ENCODE data around the gene COL6A6.

COL6A6 gene, protein sequence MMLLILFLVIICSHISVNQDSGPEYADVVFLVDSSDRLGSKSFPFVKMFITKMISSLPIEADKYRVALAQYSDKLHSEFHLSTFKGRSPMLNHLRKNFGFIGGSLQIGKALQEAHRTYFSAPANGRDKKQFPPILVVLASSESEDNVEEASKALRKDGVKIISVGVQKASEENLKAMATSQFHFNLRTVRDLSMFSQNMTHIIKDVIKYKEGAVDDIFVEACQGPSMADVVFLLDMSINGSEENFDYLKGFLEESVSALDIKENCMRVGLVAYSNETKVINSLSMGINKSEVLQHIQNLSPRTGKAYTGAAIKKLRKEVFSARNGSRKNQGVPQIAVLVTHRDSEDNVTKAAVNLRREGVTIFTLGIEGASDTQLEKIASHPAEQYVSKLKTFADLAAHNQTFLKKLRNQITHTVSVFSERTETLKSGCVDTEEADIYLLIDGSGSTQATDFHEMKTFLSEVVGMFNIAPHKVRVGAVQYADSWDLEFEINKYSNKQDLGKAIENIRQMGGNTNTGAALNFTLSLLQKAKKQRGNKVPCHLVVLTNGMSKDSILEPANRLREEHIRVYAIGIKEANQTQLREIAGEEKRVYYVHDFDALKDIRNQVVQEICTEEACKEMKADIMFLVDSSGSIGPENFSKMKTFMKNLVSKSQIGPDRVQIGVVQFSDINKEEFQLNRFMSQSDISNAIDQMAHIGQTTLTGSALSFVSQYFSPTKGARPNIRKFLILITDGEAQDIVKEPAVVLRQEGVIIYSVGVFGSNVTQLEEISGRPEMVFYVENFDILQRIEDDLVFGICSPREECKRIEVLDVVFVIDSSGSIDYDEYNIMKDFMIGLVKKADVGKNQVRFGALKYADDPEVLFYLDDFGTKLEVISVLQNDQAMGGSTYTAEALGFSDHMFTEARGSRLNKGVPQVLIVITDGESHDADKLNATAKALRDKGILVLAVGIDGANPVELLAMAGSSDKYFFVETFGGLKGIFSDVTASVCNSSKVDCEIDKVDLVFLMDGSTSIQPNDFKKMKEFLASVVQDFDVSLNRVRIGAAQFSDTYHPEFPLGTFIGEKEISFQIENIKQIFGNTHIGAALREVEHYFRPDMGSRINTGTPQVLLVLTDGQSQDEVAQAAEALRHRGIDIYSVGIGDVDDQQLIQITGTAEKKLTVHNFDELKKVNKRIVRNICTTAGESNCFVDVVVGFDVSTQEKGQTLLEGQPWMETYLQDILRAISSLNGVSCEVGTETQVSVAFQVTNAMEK (N-terminal part only)

DNA sequence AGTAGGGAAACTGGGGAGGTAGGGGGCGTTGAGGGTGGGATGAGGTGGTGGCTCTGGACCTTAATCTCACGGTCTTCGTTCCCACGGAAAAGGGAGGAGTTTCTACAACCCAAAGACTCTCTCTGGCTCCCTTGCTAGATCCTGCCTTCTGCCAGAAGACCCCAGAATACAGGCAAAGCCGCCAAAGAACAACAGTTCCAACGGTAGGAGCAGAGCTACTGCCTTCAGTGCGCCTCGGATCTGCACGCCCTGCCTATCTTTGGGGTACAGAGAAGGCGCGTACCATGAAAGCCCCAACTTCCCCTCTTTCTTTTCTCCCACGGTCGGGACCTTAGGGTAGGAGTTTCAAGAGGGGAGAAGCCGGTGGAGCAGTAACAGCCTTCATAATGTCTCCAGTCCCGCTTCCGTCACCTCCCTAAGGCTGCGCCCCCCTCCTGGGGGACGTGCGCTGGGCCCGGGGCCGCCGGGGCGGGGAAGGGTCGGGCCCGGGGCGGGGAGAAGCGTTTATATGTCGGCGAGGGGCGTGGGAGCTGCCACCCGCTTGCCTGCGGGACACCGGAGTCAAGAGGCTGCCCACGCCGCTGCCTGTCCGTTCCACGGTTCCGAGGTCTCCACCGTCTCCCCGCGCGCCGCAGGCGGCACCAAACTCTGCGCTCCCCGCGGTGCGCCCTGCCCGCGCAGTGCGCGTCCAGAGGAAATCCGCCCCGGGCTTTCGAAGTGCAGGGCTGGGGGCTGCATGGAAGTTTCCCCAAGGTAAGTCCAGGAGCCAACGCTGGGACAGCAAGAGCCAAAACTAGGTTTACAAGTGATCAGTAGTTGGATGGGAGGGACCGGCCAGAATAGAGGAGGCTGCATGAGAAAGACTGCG is at the start of gene COL6A6:
Gene COL6A6, plus strand, starts transcription at position 533 of the 868 bp plus-strand sequence. CDS start 43,188 bp downstream, outside the sequence.
- no peak within 1 kb of the TSS for H3K9ac ChIP-seq (ENCODE audit: low read length)
- H3K27ac ChIP-seq (ENCODE audit: low read length), result no peak within 1 kb of the TSS
- H3K4me1 ChIP-seq (ENCODE audit: control insufficient read depth, low read depth, low read length), result peaks cover 3% of the 10 kb centered on the region
- no peaks in the 10 kb centered on the region for H3K9me3 ChIP-seq (ENCODE audit: control insufficient read depth, low read depth, low read length)
- peak within 1 kb of the TSS; percentile 73 for H3K4me3 ChIP-seq (ENCODE audit: low read length)
- H3K36me3 ChIP-seq (ENCODE audit: control insufficient read depth, low read depth, low read length), result no peaks in the 10 kb centered on the region
- peaks cover 34% of the 10 kb centered on the region for H3K27me3 ChIP-seq (ENCODE audit: control insufficient read depth, insufficient read depth, low read length)

DNA sequence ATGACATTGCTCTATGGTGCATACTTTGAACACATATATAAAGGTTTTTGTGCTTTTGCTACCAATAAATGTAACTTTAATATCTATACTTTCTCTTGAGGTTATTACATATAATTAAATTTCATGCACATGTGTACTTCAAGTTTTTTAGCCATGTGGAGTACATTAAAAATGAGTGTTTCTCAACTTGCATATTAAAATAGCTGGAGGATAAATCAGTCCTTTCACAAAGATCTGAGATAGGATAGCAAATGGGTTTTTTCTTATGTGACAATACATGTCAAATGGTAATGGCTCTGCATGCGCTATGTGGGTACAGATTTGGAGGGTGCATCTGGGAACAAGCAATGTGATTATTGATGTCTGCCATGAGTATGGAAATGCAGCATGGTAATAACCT is 48.7 kb upstream of the COL6A6 start:
- Histone ChIP-seq H3K4me1 (ENCODE audit: control insufficient read depth, low read depth, low read length) (no peaks in the 10 kb centered on the region), H3K4me3 (ENCODE audit: low read length) (no peak overlapping the region), H3K36me3 (ENCODE audit: control insufficient read depth, low read depth, low read length) (no peaks in the 10 kb centered on the region), H3K27me3 (ENCODE audit: control insufficient read depth, insufficient read depth, low read length) (no peaks in the 10 kb centered on the region), H3K27ac (ENCODE audit: low read length) (no peak overlapping the region), H3K9me3 (ENCODE audit: control insufficient read depth, low read depth, low read length) (no peaks in the 10 kb centered on the region), H3K9ac (ENCODE audit: low read length) (no peak overlapping the region)

DNA sequence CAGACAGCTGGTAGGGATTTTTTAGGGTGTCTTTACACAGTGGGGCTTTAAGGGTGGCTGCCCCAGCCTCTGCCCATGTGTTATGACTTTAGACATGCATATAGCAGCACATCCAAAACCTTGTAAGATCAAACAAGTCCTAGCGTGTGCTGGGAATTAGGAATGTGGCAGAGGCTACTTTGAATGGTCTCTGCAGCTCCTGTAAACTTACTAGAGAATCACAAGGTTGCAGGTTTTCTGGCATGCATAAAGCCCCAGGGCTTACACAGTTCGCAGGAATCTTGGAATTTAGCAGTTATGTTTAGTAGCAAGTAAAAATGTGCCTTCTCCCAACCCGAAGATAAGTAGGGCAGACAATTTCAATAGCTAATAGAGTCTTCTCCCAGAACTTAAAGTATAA is 46.9 kb upstream of the COL6A6 start:
- Histone ChIP-seq H3K36me3 (ENCODE audit: control insufficient read depth, low read depth, low read length) (no peaks in the 10 kb centered on the region), H3K9ac (ENCODE audit: low read length) (no peak overlapping the region), H3K27me3 (ENCODE audit: control insufficient read depth, insufficient read depth, low read length) (no peaks in the 10 kb centered on the region), H3K4me3 (ENCODE audit: low read length) (no peak overlapping the region), H3K27ac (ENCODE audit: low read length) (no peak overlapping the region), H3K9me3 (ENCODE audit: control insufficient read depth, low read depth, low read length) (no peaks in the 10 kb centered on the region), H3K4me1 (ENCODE audit: control insufficient read depth, low read depth, low read length) (no peaks in the 10 kb centered on the region)

DNA sequence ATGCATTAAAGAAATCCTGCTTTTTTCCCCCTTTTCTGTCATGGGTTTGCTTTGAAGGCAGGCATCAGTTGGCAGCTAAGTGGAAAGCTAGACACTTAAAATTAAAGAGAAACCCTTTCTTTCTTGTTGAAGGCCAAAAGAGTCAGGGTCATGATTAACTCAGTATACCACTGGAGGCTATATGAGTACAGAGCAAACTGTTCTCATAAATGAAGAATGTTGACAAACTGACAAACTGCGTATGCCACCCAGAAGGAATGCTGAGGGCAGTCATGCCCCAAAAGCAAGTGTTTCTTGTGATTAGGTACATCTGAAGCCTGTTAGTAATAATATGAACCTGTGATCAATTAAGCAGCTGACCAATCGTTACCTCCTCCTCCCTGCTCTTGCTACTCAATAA is 43.6 kb upstream of the COL6A6 start:
- Histone ChIP-seq H3K9me3 (ENCODE audit: control insufficient read depth, low read depth, low read length) (no peaks in the 10 kb centered on the region), H3K4me3 (ENCODE audit: low read length) (no peak overlapping the region), H3K27me3 (ENCODE audit: control insufficient read depth, insufficient read depth, low read length) (no peaks in the 10 kb centered on the region), H3K4me1 (ENCODE audit: control insufficient read depth, low read depth, low read length) (no peaks in the 10 kb centered on the region), H3K36me3 (ENCODE audit: control insufficient read depth, low read depth, low read length) (no peaks in the 10 kb centered on the region), H3K9ac (ENCODE audit: low read length) (no peak overlapping the region), H3K27ac (ENCODE audit: low read length) (no peak overlapping the region)

DNA sequence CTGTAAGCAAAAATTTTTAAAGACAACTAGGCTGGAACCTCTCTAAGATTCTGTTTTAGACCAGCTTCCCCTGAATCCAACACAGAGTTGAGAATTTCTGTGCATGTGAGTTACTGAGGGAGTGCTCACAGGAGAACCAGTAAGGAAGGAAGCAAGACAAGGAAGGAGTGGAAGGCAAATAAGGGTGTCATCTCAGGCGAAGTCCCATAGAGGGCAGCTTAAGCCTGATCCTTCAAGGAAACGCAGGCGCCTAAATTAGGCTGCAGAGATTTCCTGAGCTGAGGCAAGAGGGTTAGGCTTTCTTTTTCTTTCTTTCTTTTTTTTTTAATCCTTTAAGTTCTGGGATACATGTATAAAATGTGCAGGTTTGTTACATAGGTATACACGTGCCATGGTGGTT is 36.2 kb upstream of the COL6A6 start:
- H3K36me3 ChIP-seq (ENCODE audit: control insufficient read depth, low read depth, low read length), result no peaks in the 10 kb centered on the region
- no peaks in the 10 kb centered on the region for H3K4me1 ChIP-seq (ENCODE audit: control insufficient read depth, low read depth, low read length)
- no peaks in the 10 kb centered on the region for H3K9me3 ChIP-seq (ENCODE audit: control insufficient read depth, low read depth, low read length)
- no peaks in the 10 kb centered on the region for H3K27me3 ChIP-seq (ENCODE audit: control insufficient read depth, insufficient read depth, low read length)
- H3K9ac ChIP-seq (ENCODE audit: low read length), result no peak overlapping the region
- no peak overlapping the region for H3K27ac ChIP-seq (ENCODE audit: low read length)
- H3K4me3 ChIP-seq (ENCODE audit: low read length), result no peak overlapping the region

DNA sequence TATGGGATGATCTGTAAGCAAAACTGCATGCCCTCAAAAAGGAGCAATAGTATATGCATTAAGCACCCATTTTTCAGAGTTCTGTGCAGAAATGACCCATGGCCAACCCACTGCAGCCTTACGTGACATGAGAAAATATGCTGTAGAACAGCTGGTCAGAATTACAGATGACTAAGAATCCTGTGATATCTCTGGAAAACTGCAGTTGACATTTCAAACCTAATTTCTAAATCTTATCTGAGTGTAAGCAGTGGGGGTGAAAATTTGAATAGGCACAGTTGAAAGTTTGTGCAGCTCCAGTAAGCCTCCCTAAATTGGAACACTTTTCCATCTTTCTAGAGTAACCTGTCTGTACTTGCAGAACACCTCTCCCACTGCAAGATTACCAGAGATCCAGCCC is 28.7 kb upstream of the COL6A6 start:
- no peak overlapping the region for H3K4me3 ChIP-seq (ENCODE audit: low read length)
- no peaks in the 10 kb centered on the region for H3K9me3 ChIP-seq (ENCODE audit: control insufficient read depth, low read depth, low read length)
- no peaks in the 10 kb centered on the region for H3K4me1 ChIP-seq (ENCODE audit: control insufficient read depth, low read depth, low read length)
- no peaks in the 10 kb centered on the region for H3K27me3 ChIP-seq (ENCODE audit: control insufficient read depth, insufficient read depth, low read length)
- no peak overlapping the region for H3K9ac ChIP-seq (ENCODE audit: low read length)
- H3K36me3 ChIP-seq (ENCODE audit: control insufficient read depth, low read depth, low read length), result no peaks in the 10 kb centered on the region
- H3K27ac ChIP-seq (ENCODE audit: low read length), result no peak overlapping the region

DNA sequence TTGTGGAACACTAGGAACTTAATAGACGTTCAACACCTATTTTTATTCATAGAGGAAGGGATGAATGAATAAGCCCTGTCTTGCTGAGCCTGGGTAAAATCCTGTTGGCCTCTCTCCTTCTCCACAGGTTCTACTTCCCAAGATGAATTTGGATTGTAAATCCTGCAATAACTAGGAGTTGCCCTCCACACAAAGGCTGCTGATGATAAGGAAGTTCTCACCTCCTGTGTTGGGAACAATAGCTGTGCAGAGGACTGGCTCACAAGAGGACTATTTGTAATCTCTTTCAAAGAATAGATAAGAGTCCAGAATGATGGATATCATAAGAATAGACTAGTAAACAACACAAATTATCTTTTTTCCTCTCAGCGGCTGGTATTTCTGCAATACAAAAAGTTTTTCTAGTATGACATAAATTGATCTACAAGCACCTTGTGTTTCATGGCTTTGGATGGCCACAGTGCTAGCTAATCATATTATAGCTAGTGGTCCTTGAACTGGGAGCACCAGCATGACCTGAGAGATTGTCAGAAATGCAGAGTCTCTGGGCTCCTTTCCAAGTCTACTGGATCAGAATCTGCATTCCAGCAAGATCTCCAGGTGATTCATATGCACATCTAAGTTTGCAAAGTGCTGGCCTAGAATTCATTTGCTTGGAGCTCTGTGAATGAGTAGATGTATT is 28.1 kb upstream of the COL6A6 start:
- H3K36me3 ChIP-seq (ENCODE audit: control insufficient read depth, low read depth, low read length), result no peaks in the 10 kb centered on the region
- H3K9ac ChIP-seq (ENCODE audit: low read length), result no peak overlapping the region
- H3K4me1 ChIP-seq (ENCODE audit: control insufficient read depth, low read depth, low read length), result no peaks in the 10 kb centered on the region
- no peaks in the 10 kb centered on the region for H3K9me3 ChIP-seq (ENCODE audit: control insufficient read depth, low read depth, low read length)
- H3K27me3 ChIP-seq (ENCODE audit: control insufficient read depth, insufficient read depth, low read length), result no peaks in the 10 kb centered on the region
- no peak overlapping the region for H3K27ac ChIP-seq (ENCODE audit: low read length)
- H3K4me3 ChIP-seq (ENCODE audit: low read length), result no peak overlapping the region

DNA sequence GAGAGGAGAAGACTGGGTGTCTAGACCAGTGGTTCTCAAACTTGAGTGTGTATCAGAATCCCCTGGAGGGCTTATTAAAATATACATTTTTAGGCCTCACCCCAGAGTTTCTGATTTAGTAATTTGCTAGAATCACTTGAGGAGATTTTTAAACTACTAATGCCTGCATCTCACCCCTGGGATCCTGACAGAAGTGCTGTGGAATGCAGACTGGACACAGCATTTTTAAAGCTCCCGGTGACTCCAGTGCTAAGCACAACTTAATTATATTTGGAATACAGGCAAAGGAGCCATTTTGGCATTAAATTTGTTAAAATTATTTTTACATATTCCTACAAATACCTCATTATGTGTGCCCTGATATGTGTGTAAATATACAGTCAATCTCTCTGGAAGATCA is 26.7 kb upstream of the COL6A6 start:
- Histone ChIP-seq H3K9ac (ENCODE audit: low read length) (no peak overlapping the region), H3K36me3 (ENCODE audit: control insufficient read depth, low read depth, low read length) (no peaks in the 10 kb centered on the region), H3K27me3 (ENCODE audit: control insufficient read depth, insufficient read depth, low read length) (no peaks in the 10 kb centered on the region), H3K4me1 (ENCODE audit: control insufficient read depth, low read depth, low read length) (no peaks in the 10 kb centered on the region), H3K4me3 (ENCODE audit: low read length) (no peak overlapping the region), H3K27ac (ENCODE audit: low read length) (no peak overlapping the region), H3K9me3 (ENCODE audit: control insufficient read depth, low read depth, low read length) (no peaks in the 10 kb centered on the region)

DNA sequence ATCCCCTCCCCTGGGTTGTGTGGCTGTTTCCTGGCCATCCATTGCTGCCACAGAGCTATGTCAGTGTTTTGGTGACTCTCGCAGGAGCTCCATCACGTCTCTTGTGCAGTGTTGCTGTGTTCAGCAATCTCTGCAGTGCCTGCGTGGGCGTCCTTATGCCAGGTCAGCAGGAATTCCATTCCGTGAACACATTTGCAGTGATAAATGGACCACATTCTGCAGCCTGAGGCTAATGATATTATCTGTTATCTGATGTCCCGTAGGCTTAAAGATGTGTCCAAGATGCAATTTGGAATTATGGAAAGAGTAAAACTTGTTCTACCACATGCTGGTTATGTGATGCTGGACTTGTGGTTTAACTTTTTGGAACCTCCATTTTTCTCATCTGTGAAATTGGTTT is 25.5 kb upstream of the COL6A6 start:
- no peaks in the 10 kb centered on the region for H3K36me3 ChIP-seq (ENCODE audit: control insufficient read depth, low read depth, low read length)
- no peak overlapping the region for H3K4me3 ChIP-seq (ENCODE audit: low read length)
- H3K4me1 ChIP-seq (ENCODE audit: control insufficient read depth, low read depth, low read length), result no peaks in the 10 kb centered on the region
- H3K9me3 ChIP-seq (ENCODE audit: control insufficient read depth, low read depth, low read length), result no peaks in the 10 kb centered on the region
- H3K27me3 ChIP-seq (ENCODE audit: control insufficient read depth, insufficient read depth, low read length), result no peaks in the 10 kb centered on the region
- H3K27ac ChIP-seq (ENCODE audit: low read length), result no peak overlapping the region
- no peak overlapping the region for H3K9ac ChIP-seq (ENCODE audit: low read length)

DNA sequence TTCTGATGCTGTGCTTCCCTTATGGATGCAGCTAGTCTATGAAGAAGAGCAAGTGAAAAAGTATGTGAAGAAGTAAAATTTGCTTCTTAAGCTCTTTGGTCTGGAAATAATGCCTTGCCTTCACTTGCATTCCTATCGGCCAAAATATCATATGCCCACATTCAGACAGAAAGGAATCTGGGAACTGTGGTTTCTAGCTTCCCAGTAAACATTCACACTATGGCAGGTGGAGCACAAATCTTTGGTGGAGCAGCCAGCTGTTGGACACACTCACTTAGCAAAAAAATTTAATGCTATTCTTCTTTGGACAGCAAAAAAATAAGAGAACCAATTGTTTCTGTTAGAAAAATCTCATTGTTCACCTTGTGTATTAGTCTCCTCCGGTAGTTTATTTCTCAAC is 12.3 kb upstream of the COL6A6 start:
- Histone ChIP-seq H3K36me3 (ENCODE audit: control insufficient read depth, low read depth, low read length) (no peaks in the 10 kb centered on the region), H3K9me3 (ENCODE audit: control insufficient read depth, low read depth, low read length) (no peaks in the 10 kb centered on the region), H3K4me3 (ENCODE audit: low read length) (no peak overlapping the region), H3K27me3 (ENCODE audit: control insufficient read depth, insufficient read depth, low read length) (no peaks in the 10 kb centered on the region), H3K27ac (ENCODE audit: low read length) (no peak overlapping the region), H3K9ac (ENCODE audit: low read length) (no peak overlapping the region), H3K4me1 (ENCODE audit: control insufficient read depth, low read depth, low read length) (no peaks in the 10 kb centered on the region)

All from iPS-18a (cell line).